Stimulated activated CD8-positive, alpha-beta memory T cell treated with anti-CD3 and anti-CD28 coated beads, Interleukin-4, amount 100 ng/mL, for 24 hours (primary cell): ENCODE data around the gene ARHGDIA.

Experiments used
- DNase-seq: peaks from one replicate; pipeline ENCODE4 v3.0.0-alpha.2; 2020; ENCODE audit warnings: low read depth

Gene ARHGDIA

DNA sequence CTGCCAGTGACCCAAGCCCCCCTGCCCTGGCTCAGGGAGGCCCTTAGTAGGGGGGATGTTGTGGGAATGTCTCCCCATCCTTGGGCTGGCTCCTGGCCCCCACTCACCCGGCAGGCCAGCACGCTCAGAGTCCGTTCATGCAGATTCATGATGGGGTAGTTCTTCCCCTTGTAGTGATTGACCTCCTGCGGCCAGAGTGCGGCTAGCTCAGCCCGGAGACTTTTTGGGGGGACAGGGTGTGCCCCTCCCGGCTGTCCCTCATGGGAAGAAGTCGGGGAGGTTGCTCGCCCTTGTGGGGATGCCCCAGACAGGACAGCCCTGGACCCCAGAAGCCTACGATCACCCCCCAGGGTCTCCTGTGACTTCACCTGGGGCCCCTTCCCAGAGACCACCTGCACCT lies 34.9 kb upstream of the ARHGDIA start:
- DNase-seq: no peak

- no peak for DNase-seq
Measured at GRCh38 chr17:81905424-81905875, 34.3 kb upstream of the ARHGDIA start.

GRCh38 chr17:81904600-81905423 lies 33.7 kb upstream of the ARHGDIA start:
- DNase-seq: no peak

GRCh38 chr17:81903896-81904599 lies 32.9 kb upstream of the ARHGDIA start:
- no peak for DNase-seq

DNA sequence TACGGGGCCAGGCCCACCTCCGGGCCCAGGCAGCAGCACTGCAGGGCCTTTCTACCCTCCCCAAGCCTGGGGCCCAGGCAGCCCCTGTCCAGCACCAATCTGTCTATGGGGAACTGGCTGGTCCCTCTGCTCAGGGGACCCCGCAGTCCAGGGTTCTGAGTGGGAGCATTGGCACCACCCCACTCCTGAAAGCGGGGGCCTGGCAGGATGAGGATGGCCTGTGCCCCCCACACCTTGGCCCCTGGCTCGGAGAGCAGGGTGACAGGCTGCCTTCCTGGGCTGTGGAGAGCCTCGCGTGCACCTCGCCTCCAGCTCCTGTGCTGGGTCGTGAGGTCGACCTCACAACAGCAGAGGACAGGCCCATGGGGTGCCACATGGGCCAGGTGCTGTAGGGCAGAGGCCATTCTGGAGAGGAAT lies 32.3 kb upstream of the ARHGDIA start:
- no peak for DNase-seq

- DNase-seq: no peak
Measured at GRCh38 chr17:81902653-81903414, 31.7 kb upstream of the ARHGDIA start.

GRCh38 chr17:81902023-81902652 lies 31.0 kb upstream of the ARHGDIA start, which contains the start of gene NPB:
TSS of gene NPB (plus strand) at chr17:81902238. CDS start at chr17:81902278, 40 bp downstream.
- DNase-seq: no peak

DNA sequence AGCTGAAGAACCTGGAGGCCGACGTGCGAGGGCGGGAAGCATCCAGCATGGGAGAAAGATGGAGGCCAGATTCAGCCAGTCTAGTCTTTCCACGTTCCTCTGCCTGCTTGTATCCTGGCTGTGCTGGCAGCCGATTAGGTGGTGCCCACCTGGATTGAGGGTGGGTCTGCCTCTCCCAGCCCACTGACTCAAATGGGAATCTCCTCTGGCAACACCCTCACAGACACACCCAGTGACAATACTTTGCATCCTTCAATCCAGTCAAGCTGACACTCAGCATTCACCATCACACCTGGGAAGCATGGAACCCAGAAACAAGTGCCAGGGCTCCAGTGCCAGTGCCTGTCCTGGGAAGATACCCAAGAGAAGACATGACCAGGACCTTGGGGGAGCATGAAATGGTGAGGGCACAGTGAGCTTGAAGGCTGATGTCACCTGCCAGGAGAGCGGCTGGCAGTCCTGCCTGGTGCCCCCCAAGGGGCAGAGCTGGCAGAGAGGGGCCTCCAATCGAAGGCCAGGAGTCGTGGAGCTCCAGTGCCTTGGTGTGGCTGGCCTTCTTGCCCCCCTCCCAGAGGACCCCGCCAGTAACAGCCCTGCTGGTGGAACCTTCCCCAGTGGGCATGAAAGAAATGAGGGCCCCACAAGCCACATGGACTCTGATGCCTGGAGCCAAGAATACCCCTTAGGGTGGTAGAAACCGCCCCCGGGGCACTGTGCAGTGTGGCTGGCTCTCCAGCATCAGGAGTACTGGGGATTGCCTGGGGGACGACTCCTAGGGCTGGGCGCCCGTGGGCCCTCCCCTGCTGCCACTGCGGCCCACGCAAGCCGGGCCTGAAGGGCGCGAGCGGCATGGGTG lies 30.3 kb upstream of the ARHGDIA start:
- no peak for DNase-seq

GRCh38 chr17:81900181-81900820 lies 29.2 kb upstream of the ARHGDIA start:
- DNase-seq: no peak

DNA sequence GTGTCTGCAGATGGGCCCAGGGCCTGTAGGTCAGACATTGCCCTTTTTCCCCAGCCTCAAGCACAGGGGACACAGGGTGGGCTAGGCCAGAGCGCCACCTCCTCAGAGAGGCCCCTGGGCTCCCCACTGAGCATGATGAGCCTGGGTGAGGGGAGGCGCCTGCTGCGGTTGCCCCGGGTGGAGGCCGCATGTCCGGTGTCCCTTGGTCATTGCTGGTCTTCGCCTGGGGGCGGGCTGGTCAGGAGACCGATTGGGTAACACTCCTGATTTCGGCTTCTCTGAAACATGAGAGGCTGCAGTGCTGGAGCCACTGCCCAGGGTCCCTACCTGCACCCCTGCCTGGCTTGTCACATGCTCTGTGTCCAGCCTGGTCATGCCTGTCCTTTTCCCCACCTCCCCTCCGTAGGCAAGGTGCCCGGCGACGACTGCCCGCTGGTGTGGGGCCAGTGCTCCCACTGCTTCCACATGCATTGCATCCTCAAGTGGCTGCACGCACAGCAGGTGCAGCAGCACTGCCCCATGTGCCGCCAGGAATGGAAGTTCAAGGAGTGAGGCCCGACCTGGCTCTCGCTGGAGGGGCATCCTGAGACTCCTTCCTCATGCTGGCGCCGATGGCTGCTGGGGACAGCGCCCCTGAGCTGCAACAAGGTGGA lies 28.5 kb upstream of the ARHGDIA start:
- DNase-seq: no peak

GRCh38 chr17:81898885-81899284 lies 27.7 kb upstream of the ARHGDIA start:
- no peak for DNase-seq

GRCh38 chr17:81898029-81898866 lies 27.1 kb upstream of the ARHGDIA start:
- no peak for DNase-seq

DNA sequence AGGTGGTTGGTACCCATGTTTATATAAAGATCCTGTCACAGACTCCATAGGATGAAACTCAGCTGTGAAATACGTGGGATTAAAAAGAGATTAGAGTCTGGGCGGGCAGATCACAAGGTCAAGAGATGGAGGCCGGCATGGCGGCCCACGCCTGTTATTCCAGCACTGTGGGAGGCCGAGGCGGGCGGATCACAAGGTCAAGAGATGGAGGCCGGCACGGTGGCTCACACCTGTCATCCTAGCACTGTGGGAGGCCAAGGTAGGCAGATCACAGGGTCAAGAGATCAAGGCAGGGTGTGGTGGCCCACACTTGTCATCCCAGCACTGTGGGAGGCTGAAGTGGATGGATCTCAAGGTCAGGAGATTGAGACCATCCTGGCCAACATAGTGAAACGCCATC lies 24.3 kb upstream of the ARHGDIA start:
- DNase-seq: no peak

DNA sequence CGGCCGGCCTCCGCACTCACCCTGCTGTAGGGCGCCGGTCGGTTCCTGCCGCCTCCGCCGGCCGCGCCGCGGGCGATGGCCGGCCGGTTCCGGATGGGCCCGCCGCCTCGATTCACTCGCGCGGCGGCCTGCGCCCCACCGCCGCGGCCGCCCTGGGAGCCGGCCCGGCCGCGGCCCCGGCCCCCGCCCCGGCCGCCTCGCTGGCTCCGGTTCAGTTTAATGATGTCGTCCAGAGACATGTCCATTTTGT lies 20.1 kb upstream of the ARHGDIA start:
- no peak for DNase-seq

DNA sequence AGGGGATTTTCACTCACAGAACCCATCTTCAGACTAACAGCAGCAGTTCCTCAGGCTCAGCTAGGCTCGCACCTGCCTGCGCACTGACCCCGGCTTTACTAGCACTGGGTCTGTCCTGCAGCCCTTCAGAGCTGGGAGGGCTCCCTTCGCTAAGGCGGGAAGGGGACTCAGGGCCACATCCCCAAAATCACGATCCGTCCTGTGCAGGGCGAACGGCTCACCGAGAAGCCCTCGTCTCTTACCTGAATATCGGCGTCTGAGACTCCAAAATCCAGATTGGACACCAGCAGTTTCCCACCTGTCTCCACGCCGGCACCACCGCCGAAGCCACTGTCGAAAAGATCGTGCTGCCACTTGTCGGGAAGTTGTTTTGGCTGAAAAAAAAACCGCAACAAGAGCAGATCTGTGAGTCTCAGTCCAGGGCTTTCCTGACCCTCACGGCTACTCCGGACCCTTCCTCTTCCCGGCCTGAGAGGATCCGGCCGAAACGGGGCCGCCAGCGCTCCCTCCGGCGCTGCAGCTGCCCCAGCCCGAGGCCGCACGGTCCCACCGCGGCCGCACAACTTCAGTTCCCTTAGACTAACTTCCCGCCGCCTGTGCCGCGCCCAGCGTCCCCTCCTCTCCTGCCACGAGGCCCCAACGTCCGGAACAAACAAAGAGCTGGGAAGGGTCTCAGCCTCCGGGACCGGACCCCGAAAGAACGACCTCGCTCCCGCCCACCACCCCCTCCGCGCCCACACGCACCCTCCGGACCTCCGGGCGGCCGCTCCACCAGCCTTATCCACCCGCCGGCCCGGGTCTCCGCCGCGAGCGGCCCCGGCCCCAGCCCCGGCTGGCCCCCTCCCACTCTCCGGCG lies 19.5 kb upstream of the ARHGDIA start:
- DNase-seq: no peak

DNA sequence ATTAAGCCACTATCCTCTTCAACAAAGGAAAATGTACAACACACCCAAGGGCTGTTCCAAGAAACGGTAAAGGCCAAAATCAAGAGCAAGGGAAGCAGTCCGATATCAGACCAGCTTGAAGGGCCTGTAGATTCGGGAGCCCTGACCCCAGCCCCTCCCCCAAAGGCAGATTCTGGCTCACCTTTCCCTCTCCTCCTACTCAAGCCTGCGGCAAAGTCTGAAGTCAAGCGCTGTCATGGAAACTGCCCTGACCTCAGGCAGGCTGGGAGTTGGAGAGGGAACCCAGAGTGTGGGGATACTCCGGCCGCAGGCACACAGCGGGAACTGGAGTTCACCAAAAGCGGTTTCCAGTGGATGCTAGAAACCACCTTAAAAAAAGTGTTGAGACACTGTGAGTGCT lies 18.5 kb upstream of the ARHGDIA start:
- DNase-seq: no peak

DNA sequence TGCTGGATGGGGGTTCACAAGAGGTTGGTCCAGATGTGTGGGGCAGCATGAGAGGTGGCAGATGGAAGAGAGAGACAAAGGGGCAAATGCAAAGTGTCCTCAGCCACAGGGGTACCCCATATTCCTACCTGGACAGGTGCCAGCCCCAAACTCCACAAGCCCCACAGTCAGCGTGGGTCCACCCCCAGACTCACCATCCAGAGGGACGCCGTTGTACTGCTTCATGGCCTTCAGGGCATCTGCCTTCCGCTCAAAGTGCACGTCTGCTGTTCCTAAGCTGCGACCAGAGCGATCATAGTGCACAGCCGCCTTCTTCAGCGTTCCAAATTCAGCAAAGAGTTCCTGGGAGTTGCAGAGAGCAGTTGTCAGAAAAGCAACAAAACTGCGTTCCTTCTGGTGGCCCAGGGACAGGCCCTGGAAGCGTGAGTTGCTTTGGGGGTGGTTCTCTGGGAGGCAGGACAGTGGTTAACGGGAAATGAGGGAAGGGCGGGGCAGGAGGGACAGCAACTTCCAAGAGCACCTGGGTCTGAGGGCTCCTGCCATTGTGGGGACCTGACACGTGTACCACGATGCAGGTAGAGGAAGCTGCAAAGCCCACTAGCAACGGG lies 18.0 kb upstream of the ARHGDIA start:
- DNase-seq: no peak
